Spleen (tissue), 7 donors: ENCODE results near the gene PSMB7.

ENCODE experiments used
- CTCF ChIP-seq, 11 experiments: fragments of 200-600 bp in 7 of 11; fragments of 450-650 bp in 4 of 11; sonication (generic) in 4 of 11; IDR thresholded peaks in 8 of 11; conservative IDR thresholded peaks in 3 of 11; 1 replicate in 7 of 11; 2 replicates in 4 of 11; pipeline versions ENCODE4 v1.4.0 to v1.8.0; 2016 to 2021; ENCODE audit warnings: antibody characterized with exemption in 11 of 11, inconsistent platforms in 4 of 11, mild to moderate bottlenecking in 1 of 11
- POLR2A ChIP-seq, 3 donors: fragments of 450-650 bp; IDR thresholded peaks; one replicate each; pipeline ENCODE4 v1.5.1; 2017; ENCODE audit warnings: antibody characterized with exemption in 3 of 3, mild to moderate bottlenecking in 1 of 3
- POLR2AphosphoS5 ChIP-seq, 3 donors: sonication (generic); formaldehyde crosslinking; IDR thresholded peaks; one replicate each; pipeline ENCODE4 v1.5.1; 2017; ENCODE audit warnings: antibody characterized with exemption in 3 of 3
- donor health status: DM: no; HTN: no; CAD: no; lungs with moderate emphysema.
- donor health status: DM: no; HTN: no; CAD: no.
- donor health status: DM: no; HTN: no; CAD: no.

GRCh38 chr9:124448019-124448418, 32.8 kb upstream of the PSMB7 start:
- TF ChIP-seq POLR2AphosphoS5 (IDR thresholded peaks at IDR 0.05) (peak; percentile 59 to 72 (median 67)), CTCF (IDR thresholded peaks at IDR 0.05 in 8 of 11, conservative IDR thresholded peaks at IDR 0.05 in 3 of 11) (no peak), POLR2A (IDR thresholded peaks at IDR 0.05) (no peak)
